H1 (cell line): Measurements from ENCODE around the gene TELO2. TPM values are rescaled to one million over a fixed set of nuclear protein-coding genes. Genes with fewer than 3 reads are reported as not detected.

Source experiments
- CTCF ChIA-PET: fragments of 300-600 bp; sonication (Branson Sonifier 250); formaldehyde crosslinking; loops from one replicate; lab custom pipeline; 2021; ENCODE audit not compliant: partially characterized antibody; lab: Charles Lee
- POLR2A ChIA-PET: fragments of 300-600 bp; sonication (Branson Sonifier 250); formaldehyde crosslinking; loops from one replicate; lab custom pipeline; 2021; ENCODE audit warnings: inconsistent platforms; ENCODE audit not compliant: partially characterized antibody; lab: Charles Lee
- DNase-seq, 2 experiments: peaks; one replicate each; pipeline versions ENCODE4 v3.0.0 to v3.0.0-alpha.2; 2010 to 2022; ENCODE audit warnings: low spot score in 2 of 2, low read depth in 1 of 2, mixed read lengths in 1 of 2
- FAIRE-seq: peaks from 2 replicates; lab custom pipeline; 2011; peaks lifted over from hg19 to GRCh38; lab: Jason Lieb, UNC
- H2AFZ ChIP-seq: 2 replicates; pipeline ENCODE4 v1.8.1; 2012; ENCODE audit warnings: low read length, inconsistent platforms
- H2AK5ac ChIP-seq: 2 replicates; pipeline ENCODE4 v1.6.1; 2013; ENCODE audit warnings: low read depth, low read length
- H2BK120ac ChIP-seq: replicated peaks from 2 replicates; pipeline ENCODE3; 2013; ENCODE audit warnings: low read depth, low read length, inconsistent platforms
- H2BK12ac ChIP-seq: 2 replicates; pipeline ENCODE4 v1.6.1; 2013; ENCODE audit warnings: low read depth, low read length
- H2BK15ac ChIP-seq: 2 replicates; pipeline ENCODE4 v1.6.1; 2013; ENCODE audit warnings: low read length
- H2BK20ac ChIP-seq: 2 replicates; pipeline ENCODE4 v1.6.1; 2013; ENCODE audit warnings: low read length
- H2BK5ac ChIP-seq: 2 replicates; pipeline ENCODE4 v1.6.1; 2013; ENCODE audit warnings: low read depth, low read length
- H3K14ac ChIP-seq: 2 replicates; pipeline ENCODE4 v1.6.1; 2013; ENCODE audit warnings: inconsistent platforms; ENCODE audit not compliant: insufficient read length
- H3K18ac ChIP-seq: 2 replicates; pipeline ENCODE4 v1.6.1; 2013; ENCODE audit warnings: low read length; ENCODE audit errors: extremely low read depth
- H3K23ac ChIP-seq: 2 replicates; pipeline ENCODE4 v1.6.1; 2013; ENCODE audit warnings: inconsistent platforms; ENCODE audit not compliant: insufficient read length
- H3K23me2 ChIP-seq: 2 replicates; pipeline ENCODE4 v1.6.1; 2013; ENCODE audit warnings: low read depth, low read length
- H3K27ac ChIP-seq: 2 replicates; pipeline ENCODE4 v1.6.1; 2011; ENCODE audit warnings: low read depth, low read length, inconsistent platforms
- H3K27me3 ChIP-seq, 4 experiments: replicated peaks in 1 of 4; 1 replicate in 1 of 4; 2 replicates in 3 of 4; pipeline versions ENCODE4 v1.6.1 to v1.8.1; 2011 to 2013; ENCODE audit warnings: low read length in 3 of 4, mild to moderate bottlenecking in 3 of 4, inconsistent platforms in 2 of 4, mixed read lengths in 2 of 4, moderate library complexity in 1 of 4; ENCODE audit not compliant: control insufficient read depth in 3 of 4, insufficient read depth in 3 of 4; ENCODE audit errors: extremely low read depth in 1 of 4
- H3K36me3 ChIP-seq, 4 experiments: 2 replicates each; pipeline versions ENCODE4 v1.6.1 to v1.8.1; 2011 to 2013; ENCODE audit warnings: mild to moderate bottlenecking in 4 of 4, low read length in 3 of 4, moderate library complexity in 2 of 4, control low read depth in 1 of 4, inconsistent platforms in 1 of 4; ENCODE audit not compliant: insufficient read depth in 4 of 4, control insufficient read depth in 2 of 4
- H3K4ac ChIP-seq: replicated peaks from 2 replicates; pipeline ENCODE3; 2013; ENCODE audit warnings: low read length, low read depth, mixed read lengths, inconsistent platforms; ENCODE audit not compliant: insufficient read length
- H3K4me1 ChIP-seq, 4 experiments: replicated peaks in 1 of 4; 1 replicate in 1 of 4; 2 replicates in 3 of 4; pipeline versions ENCODE4 v1.6.1 to v1.8.1; 2011 to 2013; ENCODE audit warnings: low read length in 3 of 4, inconsistent platforms in 2 of 4, mixed read lengths in 1 of 4; ENCODE audit not compliant: insufficient read depth in 4 of 4, control insufficient read depth in 3 of 4
- H3K4me2 ChIP-seq, 2 experiments: 2 replicates each; pipeline versions ENCODE4 v1.6.1 to v1.8.1; 2011 to 2013; ENCODE audit warnings: low read depth in 2 of 2, low read length in 2 of 2, control low read depth in 1 of 2, inconsistent platforms in 1 of 2, mild to moderate bottlenecking in 1 of 2; ENCODE audit not compliant: insufficient read depth in 1 of 2
- H3K4me3 ChIP-seq, 4 experiments: fragments of 200-600, 300-600 bp in 1 of 4; sonication (generic), shearing (Covaris generic), sonication (Bioruptor Twin) in 1 of 4; 2 replicates each; pipeline versions ENCODE4 v1.5.1 to v1.8.1; 2011 to 2016; ENCODE audit warnings: low read length in 4 of 4, low read depth in 3 of 4, control low read depth in 2 of 4, inconsistent platforms in 2 of 4, mild to moderate bottlenecking in 2 of 4, mixed read lengths in 1 of 4, moderate library complexity in 1 of 4; ENCODE audit not compliant: insufficient read depth in 2 of 4; ENCODE audit errors: extremely low read depth in 1 of 4
- H3K56ac ChIP-seq: replicated peaks from 2 replicates; pipeline ENCODE3; 2013; ENCODE audit warnings: low read depth, mild to moderate bottlenecking, mixed read lengths, low read length, inconsistent platforms; ENCODE audit not compliant: insufficient read length
- H3K79me1 ChIP-seq: 2 replicates; pipeline ENCODE4 v1.6.1; 2013; ENCODE audit warnings: low read depth, low read length, control low read depth
- H3K79me2 ChIP-seq, 2 experiments: 2 replicates each; pipeline versions ENCODE4 v1.6.1 to v1.8.1; 2012 to 2013; ENCODE audit warnings: low read length in 2 of 2, mild to moderate bottlenecking in 2 of 2, inconsistent platforms in 1 of 2; ENCODE audit not compliant: insufficient read depth in 2 of 2, control insufficient read depth in 1 of 2
- H3K9ac ChIP-seq, 4 experiments: replicated peaks in 1 of 4; 1 replicate in 1 of 4; 2 replicates in 3 of 4; pipeline versions ENCODE4 v1.6.1 to v1.8.1; 2011 to 2013; ENCODE audit warnings: low read depth in 3 of 4, low read length in 3 of 4, control low read depth in 2 of 4, mild to moderate bottlenecking in 2 of 4, moderate library complexity in 2 of 4, inconsistent platforms in 1 of 4; ENCODE audit errors: extremely low read depth in 1 of 4
- H3K9me3 ChIP-seq, 2 experiments: 2 replicates each; pipeline versions ENCODE4 v1.6.1 to v1.8.1; 2012 to 2013; ENCODE audit warnings: mild to moderate bottlenecking in 2 of 2, moderate library complexity in 2 of 2, control low read depth in 1 of 2, inconsistent platforms in 1 of 2, low read depth in 1 of 2, low read length in 1 of 2, mixed read lengths in 1 of 2; ENCODE audit not compliant: insufficient read depth in 2 of 2
- H4K20me1 ChIP-seq, 2 experiments: replicated peaks in 1 of 2; 2 replicates each; pipeline versions ENCODE3 to v1.8.1; 2011 to 2013; ENCODE audit warnings: inconsistent platforms in 2 of 2, low read length in 2 of 2, mild to moderate bottlenecking in 1 of 2; ENCODE audit not compliant: insufficient read depth in 2 of 2, control insufficient read depth in 1 of 2
- H4K5ac ChIP-seq: 2 replicates; pipeline ENCODE4 v1.6.1; 2013; ENCODE audit warnings: low read length, low read depth, mixed read lengths, inconsistent platforms; ENCODE audit not compliant: insufficient read length
- H4K8ac ChIP-seq: 2 replicates; pipeline ENCODE4 v1.8.0; 2013; ENCODE audit warnings: mild to moderate bottlenecking, moderate library complexity, low read length, inconsistent platforms; ENCODE audit not compliant: insufficient read depth; ENCODE audit errors: extremely low read depth
- H4K91ac ChIP-seq: replicated peaks from 2 replicates; pipeline ENCODE3; 2013; ENCODE audit warnings: low read length, mixed read lengths, inconsistent platforms; ENCODE audit not compliant: insufficient read length
- POU5F1 ChIP-seq: IDR thresholded peaks from 2 replicates; pipeline ENCODE4 v1.6.1; 2011; ENCODE audit warnings: low read depth, mild to moderate bottlenecking, low read length, moderate library complexity
- WGBS, 2 experiments: shearing (Covaris generic) in 1 of 2; methylation state at CpG; one replicate each; pipeline versions ENCODE4 v1.1.6 to v1.1.7; 2013 to 2015; ENCODE audit warnings: low lambda C conversion rate in 2 of 2, mixed read lengths in 2 of 2, inconsistent platforms in 1 of 2, low coverage in 1 of 2, missing lambda C conversion rate in 1 of 2; ENCODE audit not compliant: insufficient replicate concordance in 2 of 2, insufficient coverage in 1 of 2, insufficient read length in 1 of 2; ENCODE audit errors: extremely low coverage in 1 of 2, missing lambda C conversion rate in 1 of 2; 5-methylcytosine and 5-hydroxymethylcytosine counted together
- polyA plus RNA-seq, 7 experiments: library from polyadenylated mRNA; depleted of rRNA in 3 of 7; stranded (reverse) in 5 of 7; unstranded in 2 of 7; fragments of >200 nt in 5 of 7; fragments of 200-250 nt in 2 of 7; gene quantifications; 1 replicate in 5 of 7; 2 replicates in 1 of 7; 4 replicates in 1 of 7; pipeline versions ENCODE4 v1.2.1 to v1.2.3, GENCODE V29; 2011 to 2013; ENCODE audit warnings: missing spikeins in 2 of 7, mixed read lengths in 2 of 7
- total RNA-seq: library from RNA; stranded (reverse); fragmentation: NEBNext Ultra II Directional; extraction: Animal tissue kit (Norgen Biotek cat#: 25700); gene quantifications from 2 replicates; pipeline ENCODE4 v1.2.1, GENCODE V29; 2021

TELO2 gene
- total and polyA plus RNA-seq, 2 of the 8 experiments (the other 6 are each of a cell fraction or from before 2014, with no cell fraction given) = 39.3 to 64.8 TPM

DNA sequence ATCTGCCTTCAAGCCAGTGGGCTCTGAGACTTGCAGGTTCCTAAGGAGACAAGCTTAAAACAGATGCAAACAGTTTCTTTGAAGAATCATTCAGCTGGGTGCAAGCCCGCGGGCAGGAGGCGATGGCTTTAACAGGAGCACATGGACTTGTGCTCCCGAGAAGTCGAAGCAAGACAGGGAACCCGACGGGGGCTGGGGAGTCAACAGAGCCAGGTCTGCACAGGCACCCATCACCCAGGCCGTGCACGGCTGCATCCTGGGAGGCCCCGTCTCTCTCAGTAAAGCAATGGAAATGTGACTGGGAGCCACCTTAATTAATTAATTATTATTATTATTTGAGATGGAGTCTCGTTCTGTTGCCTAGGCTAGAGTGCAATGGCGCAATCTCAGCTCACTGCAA, 4.1 kb upstream of the TELO2 start:
- Histone ChIP-seq H3K23ac (no peak overlapping the region), H3K4ac (no peak overlapping the region), H4K8ac (no peak overlapping the region), H2BK5ac (no peak overlapping the region), H3K79me2 (peaks cover 0 to 4% of the 10 kb centered on the region in 2 experiments; a peak in 1 of 4 replicates), H2BK15ac (no peak overlapping the region), H3K14ac (no peak overlapping the region), H3K23me2 (peaks cover 8% of the 10 kb centered on the region), H3K27ac (no peak overlapping the region), H2BK120ac (no peak overlapping the region), H2AK5ac (no peak overlapping the region), H2BK12ac (no peak overlapping the region), H3K79me1 (peaks cover under 1% of the 10 kb centered on the region), H2AFZ (no peak overlapping the region), H3K9me3 (no peaks in the 10 kb centered on the region; a peak in 1 of 4 replicates), H3K4me1 (peaks cover 0 to 4% (median 3%) of the 10 kb centered on the region in 4 experiments; a peak in 4 of 7 replicates), H3K27me3 (no peaks in the 10 kb centered on the region), H4K91ac (no peak overlapping the region), H2BK20ac (no peak overlapping the region), H4K20me1 (no peaks in the 10 kb centered on the region), H3K36me3 (no peaks in the 10 kb centered on the region), H3K4me2 (no peak overlapping the region), H3K56ac (no peak overlapping the region), H3K18ac (no peak overlapping the region), H4K5ac (no peak overlapping the region), H3K9ac (no peak overlapping the region), H3K4me3 (no peak overlapping the region)
- ChIA-PET POLR2A (interaction anchor here (16.8 kb wide), 1 partner anchor 22 kb away, joined by 175 read pairs; no protein-coding TSS in a partner anchor), CTCF (no interaction called here)
- DNase-seq (no peak), FAIRE-seq (no peak)
- WGBS, 2 experiments = 87% methylated on average over 12 of the region's 12 CpGs; no CpG with 5 or more reads in 1 of the 2 experiments
- no peak for TF ChIP-seq POU5F1
